Hematopoietic multipotent progenitor cell treated with erythropoietin and hydrocortisone succinate and interleukin-3 and kit ligand, for 17 days (in vitro differentiated cells): ENCODE measurements around the gene RNASE9.
A peak's percentile ranks its signal among the peaks of the same experiment; 100 is the strongest.
"Not testable (repeated sequence)": the region's sequence is repeated elsewhere in the genome, so short reads cannot be mapped to it uniquely, and the experiment has no call there.

ENCODE experiments used
- DNase-seq: peaks from one replicate; pipeline ENCODE4 v3.0.0-alpha.2; 2015; ENCODE audit warnings: low spot score

The RNASE9 gene

DNA sequence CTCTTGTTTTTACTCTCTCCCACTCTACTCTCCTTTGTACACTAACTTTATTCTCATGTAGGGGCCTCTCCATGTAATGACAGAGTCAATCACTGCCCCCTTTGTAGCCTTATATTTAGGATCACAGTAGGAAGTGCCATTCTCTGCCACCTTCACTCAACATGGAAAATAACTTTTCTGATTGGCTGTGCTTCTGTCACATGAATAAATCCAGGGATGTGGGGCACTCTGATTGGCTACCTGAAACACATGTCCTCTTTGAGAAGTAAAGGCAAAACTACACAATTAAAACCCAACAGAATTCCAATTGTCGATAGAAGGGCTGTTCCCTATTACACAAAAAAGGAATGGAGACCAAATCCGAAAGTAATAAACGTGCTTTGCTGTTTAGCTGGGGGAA is at the start of gene RNASE9:
Gene RNASE9 (minus strand): TSS at position 87 of the 400 bp plus-strand sequence.
- no peak for DNase-seq

DNA sequence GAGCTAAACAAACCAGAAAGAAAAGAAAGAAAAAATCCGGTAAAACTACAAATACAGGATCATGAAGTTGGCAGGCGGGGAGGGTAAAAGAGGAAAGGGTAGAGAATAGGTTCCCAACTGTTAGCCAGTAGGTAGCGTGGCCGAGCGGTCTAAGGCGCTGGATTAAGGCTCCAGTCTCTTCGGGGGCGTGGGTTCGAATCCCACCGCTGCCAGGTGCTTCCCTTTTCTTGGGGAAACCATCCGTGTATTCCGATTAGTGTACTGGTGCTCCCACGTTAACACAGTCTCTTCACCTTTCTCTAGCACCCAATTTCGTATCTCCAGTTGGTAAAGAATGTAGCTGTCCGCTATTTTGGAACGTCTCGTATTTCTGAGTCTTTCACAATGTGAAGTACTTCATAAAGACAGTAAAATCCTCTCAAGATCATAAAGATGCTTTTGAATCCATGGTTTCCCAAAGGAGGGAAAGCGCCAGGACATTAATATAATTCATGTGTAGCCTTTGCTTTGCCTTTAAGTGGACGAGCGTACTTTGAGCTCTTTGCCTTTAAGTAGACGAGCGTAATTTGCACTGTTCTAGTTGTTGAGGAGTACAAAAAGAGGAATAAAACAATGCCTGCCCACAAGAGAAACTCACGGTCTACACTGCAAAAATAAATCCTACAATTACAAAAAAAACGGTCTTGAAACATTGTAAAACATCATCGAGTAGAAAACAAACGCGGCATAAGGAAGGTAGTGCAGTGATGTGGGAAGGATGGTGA is 49.3 kb upstream of the RNASE9 start:
- DNase-seq: peak; percentile 82

DNA sequence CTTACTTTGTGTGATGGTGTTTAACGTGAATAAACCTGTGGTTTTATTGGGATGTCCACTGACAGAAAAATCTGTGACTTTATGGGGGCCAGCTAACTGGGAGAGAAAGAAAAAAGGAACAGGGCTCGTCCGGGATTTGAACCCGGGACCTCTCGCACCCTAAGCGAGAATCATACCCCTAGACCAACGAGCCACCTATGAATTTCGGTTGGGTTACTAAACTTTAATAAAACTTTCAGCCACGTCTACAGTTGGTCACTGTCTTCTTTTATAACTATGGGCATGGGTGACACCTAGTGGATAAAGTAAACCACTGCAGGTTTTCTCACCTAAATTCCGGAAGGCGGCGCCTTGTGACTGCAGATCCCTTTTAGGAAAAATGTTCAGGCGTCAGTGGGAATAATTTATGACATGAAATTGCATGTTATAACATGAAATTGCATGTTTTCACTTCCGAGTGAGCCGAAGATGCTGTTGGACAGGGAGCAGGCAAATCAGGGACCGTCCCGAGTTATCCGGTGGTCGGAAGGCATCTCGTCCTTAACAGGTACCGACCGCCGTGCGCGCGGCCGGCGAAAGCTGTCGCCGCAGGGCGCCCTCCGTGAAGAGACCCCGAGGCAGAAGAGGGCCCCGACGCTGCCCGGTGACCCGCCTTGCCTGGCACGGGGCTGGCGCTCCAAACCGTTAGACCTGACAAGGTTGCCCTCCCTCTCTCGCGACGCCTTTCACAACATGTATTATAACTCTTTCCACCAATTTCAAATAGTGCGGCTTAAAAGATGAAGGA is 48.6 kb upstream of the RNASE9 start:
- DNase-seq: peak; percentile 94

DNA sequence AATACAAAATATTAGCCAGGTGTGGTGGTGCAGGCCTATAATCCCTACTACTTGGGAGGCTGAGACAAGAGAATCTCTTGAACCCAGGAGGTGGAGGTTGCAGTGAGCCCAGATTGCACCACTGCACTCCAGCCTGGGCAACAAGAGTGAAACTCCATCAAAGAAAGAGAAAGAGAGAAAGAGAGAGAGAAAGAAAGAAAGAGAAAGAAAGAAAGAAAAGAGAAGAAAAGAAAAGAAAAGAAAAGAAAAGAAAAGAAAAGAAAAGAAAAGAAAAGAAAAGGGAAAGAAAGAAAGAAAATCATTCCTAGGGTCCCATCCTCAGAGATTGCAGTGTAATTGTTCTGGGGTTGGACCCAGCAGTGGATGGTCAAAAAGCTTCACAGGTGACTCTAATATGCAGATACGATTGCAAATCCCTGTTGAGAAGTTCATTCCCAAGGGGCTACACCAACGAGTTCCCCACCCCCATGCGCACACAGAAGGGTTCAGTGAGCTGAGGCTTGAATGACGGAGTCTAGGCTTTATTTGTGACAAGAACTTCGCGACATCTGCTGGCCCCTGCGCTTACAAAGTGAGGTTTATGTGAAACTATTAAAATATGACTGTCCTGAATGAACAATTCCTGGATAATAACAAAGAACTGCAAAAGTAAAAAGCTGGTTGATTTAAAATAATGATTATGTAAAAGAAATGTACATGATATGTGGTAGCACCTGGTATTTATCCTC is 47.7 kb upstream of the RNASE9 start:
- DNase-seq: no peak

DNA sequence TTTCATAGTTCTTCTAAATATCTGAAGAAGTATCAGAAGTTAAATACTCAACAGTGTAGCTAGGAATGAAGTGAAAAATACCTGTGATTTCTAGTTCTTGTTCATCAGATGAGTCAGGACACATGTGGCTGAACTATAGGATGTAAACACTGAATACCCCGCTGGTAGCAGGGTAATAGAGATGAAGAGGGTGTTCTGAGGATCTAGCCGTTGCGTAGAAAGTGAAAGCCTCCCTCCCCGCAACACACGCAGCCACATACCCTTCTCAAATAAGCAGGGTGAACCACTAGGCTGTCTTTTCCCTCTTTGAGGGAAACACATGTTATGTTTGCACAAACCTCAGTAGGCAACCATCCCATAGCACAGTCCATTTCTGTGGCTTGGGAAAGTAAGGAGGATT is 46.8 kb upstream of the RNASE9 start:
- no peak for DNase-seq

DNA sequence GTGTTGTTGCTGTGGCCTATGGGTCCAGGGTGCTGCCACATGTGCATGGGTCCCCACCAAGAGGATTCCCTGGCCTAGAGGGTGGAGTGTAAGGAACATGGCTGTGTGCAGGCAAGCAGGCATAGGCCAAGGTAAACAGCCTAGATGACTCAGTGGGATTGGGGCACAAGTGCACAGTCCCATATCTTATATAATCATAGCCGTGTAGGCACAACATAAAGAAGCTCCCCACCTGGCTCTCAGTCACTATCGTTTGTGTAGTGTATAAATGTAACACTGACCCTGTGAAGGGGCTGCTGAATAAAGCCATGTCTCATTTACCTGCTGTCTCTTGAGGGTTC is 46.0 kb upstream of the RNASE9 start:
- DNase-seq: no peak

DNA sequence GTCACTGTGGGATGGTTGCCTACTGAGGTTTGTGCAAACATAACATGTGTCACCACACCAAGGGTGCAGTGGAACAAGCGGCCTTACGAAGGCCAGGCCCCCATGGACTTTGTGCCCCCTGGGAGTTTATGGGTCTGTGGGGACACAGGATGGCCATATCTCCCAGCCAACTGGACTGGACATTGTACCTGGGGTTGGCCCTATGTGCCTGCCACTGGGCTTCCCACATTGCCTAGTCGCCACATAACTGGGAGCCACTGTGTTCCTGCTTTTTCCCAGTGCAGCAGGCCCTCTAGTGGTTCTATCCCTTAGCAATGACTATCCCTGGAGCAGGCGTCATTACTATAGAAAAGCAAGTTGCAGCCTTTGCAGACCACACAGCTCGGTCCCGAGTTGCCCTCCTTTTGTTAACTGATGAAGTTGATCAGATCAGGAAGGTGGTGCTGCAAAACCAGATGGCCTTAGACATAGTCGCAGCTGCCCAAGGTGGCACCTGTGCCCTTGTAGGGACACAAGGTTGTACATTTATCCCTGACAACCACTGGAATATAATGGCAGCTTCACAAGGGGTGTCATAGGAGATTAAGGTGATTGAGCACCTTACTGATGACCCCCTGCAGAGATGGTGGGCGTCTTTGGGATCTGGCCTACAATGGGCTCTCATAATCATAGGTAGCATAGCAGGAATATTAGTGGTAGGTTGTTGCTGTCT is 45.5 kb upstream of the RNASE9 start:
- DNase-seq: peak; percentile 39

DNA sequence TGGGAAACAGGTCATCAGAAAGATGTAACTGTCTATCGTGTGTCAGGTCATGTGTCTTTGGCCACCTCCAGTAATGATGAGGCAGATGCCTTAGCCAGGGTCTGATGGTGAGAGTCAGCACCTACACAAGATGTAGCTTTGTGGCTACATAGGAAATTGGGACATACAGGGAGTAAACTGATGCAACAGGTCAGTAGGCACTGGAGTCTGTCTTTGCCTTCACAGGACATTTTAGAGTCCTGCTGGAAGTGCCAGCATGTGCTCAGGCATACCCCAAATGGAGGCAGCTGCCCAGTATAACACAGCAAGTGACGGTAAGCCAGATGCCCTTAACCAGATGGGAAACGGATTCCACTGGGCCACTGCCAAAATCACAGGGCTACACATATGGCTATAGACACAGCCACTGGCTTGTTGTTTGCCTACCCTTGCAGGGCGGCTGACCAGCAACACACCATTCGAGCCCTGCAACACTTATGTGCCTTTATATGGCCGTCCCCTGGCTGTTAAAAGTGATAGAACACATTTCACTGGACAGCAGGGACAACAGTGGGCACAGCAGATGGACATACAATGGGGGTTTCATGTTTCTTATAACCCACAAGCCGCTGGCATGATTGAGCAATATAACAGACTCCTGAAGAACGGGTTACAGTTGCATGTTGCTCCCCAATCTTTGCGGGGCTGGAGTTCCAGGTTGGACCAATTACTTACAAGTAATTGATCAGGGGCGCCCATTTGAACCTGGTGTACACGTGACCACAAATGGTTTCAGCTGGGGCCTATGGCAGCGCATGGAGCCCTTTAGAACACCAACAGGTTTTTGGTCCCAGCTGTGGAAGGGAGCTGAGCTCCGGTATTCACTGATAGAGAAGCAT is 43.2 kb upstream of the RNASE9 start:
- no peak for DNase-seq

DNA sequence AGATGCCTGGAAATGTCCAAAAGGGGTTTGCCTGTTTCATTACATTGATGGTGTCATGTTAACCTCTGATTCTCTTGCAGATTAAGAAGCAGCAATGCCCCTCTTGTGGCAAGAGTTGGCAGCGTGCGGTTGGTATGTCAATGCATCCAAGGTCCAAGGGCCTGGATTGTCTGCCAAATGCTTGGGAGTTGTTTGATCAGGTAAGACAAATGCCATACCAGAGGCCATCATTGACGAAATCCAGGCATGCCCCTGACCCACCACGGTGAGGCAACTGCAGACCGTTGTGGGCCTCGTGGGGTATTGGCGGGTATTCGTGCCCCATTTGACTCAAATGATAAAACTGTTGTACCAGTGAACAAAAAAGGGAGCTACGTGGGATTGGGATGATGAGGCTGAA is 41.7 kb upstream of the RNASE9 start:
- no peak for DNase-seq

DNA sequence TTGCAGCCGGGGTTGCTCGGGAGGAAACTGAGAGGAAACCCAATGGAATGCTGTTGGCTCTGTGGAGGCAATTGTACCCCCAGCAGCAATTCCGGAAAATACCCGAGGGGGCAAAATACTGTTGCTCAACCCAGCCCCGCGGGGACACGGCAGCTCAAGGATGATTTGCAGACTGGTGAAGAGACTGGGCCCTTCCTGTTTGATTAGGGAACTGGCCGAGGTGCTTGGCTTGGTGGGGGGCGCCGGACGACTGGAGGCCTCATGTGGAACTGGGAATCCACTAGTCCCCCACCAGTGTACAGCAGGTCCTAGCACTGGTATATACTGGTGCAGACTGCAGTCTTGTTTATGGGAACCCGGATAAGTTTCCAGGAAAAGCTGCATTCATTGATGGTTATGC is 40.7 kb upstream of the RNASE9 start:
- DNase-seq: no peak

DNA sequence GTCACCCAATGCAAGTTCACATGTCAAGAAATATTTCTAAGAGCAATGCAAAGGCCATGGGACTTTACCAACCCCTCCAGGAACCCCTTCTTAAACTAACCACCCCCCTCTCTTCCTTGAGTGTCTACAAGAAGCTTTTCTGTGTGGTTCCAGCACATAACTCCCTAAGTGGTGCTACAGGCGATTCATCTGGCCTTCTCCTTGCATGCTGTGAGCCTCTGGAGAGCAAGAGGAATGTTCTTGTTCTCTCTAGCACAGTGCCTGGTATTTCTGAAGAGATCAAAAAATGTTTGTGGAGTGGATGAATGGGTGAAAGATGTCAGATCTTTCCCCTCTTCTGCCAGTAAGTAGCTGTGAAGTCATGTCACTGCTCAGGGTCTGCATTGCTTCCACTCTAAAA is 36.3 kb upstream of the RNASE9 start:
- no peak for DNase-seq

DNA sequence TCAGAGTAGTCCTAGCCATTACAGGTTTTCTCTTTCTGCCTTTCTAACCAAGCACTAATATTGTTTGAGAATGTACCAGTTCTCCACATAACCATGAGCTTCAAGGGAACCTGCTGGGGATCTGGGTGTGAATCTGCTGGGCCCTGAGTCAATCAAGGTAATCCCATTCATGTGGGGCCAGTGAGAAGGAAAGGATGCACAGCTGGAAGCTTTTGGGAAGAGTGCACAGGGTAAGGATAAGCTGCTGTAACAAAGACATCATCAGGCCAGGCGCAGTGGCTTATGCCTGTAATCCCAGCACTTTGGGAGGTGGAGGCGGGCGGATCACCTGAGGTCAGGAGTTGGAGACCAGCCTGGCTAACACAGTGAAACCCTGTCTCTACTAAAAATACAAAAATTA is 34.9 kb upstream of the RNASE9 start:
- DNase-seq: not testable (repeated sequence)

DNA sequence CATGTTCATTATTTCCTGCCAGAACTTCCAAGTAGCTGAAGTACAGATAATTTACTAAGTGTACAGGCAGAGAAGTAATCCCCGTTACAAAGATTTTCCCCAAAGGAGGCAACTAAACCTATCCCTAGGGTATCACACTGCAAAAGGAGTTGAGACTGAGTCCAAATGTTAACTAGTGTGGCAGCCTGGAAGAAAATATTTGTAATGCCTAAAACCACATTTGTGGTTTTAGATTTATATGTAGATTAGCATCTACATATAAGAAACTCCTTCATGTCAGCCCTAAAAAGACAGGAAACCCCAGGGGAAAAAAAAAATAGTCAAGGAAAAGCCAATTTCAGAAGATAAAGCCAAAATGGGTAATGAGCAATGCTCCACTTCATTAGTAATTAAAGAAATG is 31.7 kb upstream of the RNASE9 start:
- no peak for DNase-seq

DNA sequence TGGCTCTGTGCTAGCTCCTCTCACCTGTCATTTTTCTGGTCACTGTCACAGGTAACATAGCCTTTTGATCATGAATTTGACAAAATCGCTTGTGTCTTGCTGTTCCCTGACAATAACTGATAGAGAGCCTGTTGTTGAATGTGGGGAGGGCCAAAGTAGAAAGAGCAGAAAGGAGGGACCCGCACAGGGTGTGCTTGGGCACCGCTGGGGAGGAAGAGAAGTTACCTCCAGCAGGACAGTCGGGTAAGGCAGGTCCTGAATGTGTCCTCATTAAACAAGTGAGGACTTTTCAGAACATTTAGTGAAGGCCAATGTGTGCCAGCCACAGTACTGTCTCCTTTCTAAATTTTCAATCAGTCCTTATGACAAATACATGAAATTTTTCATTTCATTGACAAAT is 30.4 kb upstream of the RNASE9 start, which contains the start of gene RNASE12:
Gene RNASE12 (minus strand): TSS at position 142 of the 400 bp plus-strand sequence. CDS start 653 bp downstream, outside the sequence.
- DNase-seq: no peak

DNA sequence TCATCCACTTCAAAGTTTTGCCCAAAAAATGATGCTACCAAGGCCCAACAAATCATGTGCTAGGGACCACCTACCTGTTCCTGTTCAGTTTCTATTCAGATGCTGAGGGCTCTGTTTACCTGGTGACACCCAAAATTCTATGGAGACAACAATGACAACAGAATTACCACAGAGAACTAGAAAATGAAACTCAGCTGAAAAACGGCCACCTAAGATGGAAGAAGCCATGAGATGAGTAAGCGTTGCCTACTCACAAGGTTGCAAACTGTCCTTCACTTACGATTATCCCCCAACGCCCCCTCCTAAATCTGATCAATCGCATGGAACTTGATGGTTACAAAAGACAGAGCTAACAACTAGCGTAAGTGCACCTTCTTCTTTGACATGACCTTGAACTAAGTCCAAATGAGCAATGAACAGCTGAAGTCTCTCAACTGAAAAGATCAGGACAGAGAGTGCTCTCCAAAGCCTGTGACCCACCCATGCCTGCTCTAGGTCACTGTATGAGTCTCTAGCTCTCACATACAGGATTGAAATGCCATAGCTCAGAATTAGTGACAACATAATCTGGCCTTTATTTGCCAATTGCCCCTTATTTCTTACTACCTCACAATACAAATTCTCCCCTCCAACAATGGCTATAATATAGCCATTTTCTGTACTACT is 26.8 kb upstream of the RNASE9 start, which contains the start of gene RNASE11:
Gene RNASE11 (minus strand): TSS at position 513 of the 666 bp plus-strand sequence.
- DNase-seq: no peak

DNA sequence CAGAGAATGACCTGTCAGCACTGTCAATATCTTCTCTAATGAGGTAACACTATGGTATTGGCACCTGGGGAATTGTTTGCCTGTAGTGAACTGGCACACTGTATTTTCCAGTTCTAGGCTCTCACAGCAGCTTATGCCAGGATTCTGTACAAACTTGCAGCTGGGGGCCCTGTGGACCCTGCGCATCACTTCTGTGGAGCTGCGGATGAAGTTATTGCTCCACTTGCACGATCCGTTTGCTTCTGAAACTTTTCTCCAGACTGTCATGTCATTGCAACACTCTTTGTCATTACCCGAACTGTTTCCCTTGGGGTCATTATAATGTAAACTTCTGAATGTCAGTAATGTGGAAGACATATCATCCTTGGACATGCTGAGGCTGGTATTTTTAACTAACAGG is 23.1 kb upstream of the RNASE9 start:
- DNase-seq: no peak

DNA sequence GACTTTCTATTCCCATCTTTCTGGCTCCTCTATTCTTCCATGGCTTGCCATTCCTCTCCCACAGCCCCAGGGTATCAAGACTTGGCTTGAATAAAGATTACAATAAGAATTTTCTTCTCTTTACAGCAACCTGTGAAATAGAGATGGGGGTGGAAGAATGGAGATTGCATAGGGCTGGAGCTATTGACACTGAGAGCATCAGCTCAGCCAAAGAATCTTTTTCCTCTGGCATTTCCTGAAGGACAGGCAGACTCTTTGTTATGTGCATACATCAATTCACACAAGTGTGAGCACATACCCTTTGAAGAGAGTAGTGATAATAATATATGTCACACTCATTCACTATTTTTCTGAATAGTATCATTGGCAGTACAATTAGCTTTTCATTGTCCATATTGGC is 22.3 kb upstream of the RNASE9 start:
- DNase-seq: no peak

DNA sequence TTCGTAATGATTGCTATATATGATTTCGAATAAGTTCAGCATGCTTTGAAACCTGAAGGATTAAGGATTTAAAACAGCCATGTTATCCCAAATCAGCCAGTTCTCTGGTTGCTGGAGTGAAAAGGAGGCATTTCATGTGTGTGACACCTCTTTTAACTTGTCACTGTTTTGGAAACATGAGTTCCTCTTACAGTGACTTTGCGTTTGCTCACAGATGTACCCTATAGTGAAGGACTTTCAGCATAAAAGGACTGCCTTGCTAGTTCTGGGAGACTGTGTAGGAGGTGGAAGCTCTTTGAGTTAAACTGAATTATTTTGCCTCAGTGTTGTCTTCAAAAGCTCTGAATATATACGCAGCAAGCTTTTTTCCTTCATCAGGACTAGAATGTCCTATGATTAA is 19.4 kb upstream of the RNASE9 start:
- DNase-seq: no peak

DNA sequence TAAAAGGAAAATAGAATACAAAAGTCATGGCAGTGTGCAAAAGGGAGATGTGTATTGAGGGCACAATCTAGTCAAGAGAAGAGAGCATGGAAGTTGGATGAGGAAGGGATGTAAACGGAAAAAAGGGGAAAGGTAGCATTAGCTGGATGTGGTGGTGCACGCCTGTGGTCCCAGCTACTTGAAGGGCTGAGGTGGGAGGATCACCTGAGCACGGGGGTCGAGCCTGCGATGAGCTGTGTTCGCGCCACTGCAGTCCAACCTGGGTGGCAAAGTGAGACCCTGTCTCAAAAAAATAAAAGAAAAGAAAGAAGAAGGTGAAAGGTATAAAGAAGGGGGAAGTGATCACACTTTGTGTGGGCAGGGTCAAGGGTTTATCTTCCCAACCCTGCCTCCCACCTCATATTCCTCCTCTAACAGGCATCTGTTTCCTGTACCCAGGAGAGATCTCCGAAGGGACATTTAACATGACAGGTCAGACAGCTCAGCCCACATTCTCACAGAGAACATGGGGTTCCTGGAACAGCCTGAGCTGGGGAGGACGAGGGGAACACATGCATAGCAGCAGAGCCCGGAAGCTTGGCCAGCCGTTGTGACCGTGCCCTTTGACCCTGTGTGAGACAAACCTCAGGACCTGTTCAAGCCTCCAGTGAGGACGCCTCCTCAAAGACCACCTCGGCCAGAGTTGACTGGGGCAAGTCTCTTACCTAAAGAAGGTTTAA is 18.1 kb upstream of the RNASE9 start:
- DNase-seq: no peak

DNA sequence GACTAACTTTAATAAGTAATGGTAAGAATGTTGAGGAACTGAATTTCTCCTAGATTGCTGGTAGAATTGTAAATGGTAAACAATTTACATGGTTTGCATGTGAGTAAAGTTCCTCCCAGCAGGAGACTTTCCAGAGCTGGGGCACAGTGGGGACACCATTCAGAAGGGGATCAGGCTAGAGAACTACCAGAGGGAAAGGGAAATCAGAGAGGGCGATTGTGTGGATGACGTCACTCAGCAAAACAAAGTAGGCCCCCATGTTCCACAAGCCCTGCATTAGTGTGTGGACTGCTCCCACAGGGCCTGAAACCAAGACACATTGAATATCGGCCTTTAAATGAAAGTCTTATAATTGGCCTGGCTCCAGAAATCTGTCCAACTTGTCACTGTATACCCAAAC is 17.5 kb upstream of the RNASE9 start:
- DNase-seq: no peak
